Measurements from ENCODE around the gene TFAM.

Gene TFAM

DNA sequence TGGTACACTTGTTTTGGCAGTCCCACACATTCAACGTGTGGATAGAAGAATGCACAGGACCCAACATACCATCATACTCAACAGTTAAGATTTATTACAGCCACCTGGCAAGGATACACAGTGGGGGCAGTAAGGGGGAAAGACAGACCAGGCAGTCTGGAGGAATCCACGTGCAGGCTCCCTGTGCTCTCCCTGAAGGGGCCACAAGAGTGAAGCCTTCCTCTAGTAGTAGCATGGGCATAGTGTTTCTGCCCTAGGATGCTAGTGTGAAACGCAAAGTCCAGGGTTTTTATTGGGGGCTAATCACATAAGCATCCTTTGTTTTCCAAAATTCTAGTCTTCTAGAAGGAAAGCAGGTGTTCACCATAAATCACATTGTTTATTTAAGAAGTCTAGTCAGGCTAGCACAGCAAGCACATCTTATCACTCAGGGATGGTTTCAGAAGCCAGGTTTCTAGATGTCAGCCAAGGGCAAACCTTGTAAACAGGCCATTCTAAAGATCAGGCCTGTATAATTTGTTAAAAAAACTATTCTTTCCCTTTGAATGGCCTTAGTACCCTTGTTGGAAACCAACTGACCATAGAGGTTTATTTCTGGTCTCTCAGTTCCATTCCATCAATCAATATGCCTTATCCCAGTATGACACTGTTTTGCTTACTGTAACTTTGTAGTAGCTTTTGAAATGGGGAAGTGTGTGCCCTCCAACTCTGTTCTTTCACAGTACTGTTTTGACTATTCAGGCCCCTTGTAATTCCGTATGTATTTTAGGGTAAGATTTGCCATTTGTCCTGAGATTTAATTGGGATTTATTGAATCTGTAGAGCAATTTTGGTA is 12.4 kb upstream of the TFAM start:
- no peak overlapping the region for H3K27ac ChIP-seq
- TF ChIP-seq, protein P1, sequence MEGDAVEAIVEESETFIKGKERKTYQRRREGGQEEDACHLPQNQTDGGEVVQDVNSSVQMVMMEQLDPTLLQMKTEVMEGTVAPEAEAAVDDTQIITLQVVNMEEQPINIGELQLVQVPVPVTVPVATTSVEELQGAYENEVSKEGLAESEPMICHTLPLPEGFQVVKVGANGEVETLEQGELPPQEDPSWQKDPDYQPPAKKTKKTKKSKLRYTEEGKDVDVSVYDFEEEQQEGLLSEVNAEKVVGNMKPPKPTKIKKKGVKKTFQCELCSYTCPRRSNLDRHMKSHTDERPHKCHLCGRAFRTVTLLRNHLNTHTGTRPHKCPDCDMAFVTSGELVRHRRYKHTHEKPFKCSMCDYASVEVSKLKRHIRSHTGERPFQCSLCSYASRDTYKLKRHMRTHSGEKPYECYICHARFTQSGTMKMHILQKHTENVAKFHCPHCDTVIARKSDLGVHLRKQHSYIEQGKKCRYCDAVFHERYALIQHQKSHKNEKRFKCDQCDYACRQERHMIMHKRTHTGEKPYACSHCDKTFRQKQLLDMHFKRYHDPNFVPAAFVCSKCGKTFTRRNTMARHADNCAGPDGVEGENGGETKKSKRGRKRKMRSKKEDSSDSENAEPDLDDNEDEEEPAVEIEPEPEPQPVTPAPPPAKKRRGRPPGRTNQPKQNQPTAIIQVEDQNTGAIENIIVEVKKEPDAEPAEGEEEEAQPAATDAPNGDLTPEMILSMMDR (IDR thresholded peaks at IDR 0.05), result no peak
- TF ChIP-seq ZFX (IDR thresholded peaks at IDR 0.05; ENCODE audit: borderline replicate concordance), result no peak

DNA sequence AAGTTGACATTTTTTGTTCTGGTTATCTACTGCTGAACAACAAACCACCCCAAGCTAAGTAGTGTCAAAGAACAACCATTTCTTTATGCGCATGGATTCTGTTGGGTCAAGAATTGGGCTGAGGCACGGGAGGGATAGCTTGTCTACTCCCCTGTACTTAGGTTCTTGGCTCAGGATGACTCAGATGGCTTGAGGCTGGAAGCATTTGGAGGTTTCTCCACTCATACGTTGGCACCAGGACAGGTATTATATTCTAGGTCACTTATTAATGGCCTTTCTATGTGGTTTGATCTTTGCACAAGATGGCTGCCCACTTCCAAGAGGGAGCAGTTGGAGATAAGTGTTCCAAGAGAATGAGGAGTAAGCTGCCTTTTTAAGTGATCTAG is 11.8 kb upstream of the TFAM start:
- no peak overlapping the region for H3K27ac ChIP-seq
- TF ChIP-seq, protein P1 (IDR thresholded peaks at IDR 0.05), result no peak
- TF ChIP-seq ZFX (IDR thresholded peaks at IDR 0.05; ENCODE audit: borderline replicate concordance), result no peak

GRCh38 chr10:58382489-58382995 is 2.7 kb upstream of the TFAM start:
- H3K27ac ChIP-seq, result no peak overlapping the region
- TF ChIP-seq ZFX (IDR thresholded peaks at IDR 0.05; ENCODE audit: borderline replicate concordance), result no peak
- TF ChIP-seq, protein P1 (IDR thresholded peaks at IDR 0.05), result no peak

- TF ChIP-seq, protein P1 (IDR thresholded peaks at IDR 0.05), result no peak
- TF ChIP-seq ZFX (IDR thresholded peaks at IDR 0.05; ENCODE audit: borderline replicate concordance), result no peak
- peak overlapping the region; percentile 81 for H3K27ac ChIP-seq
Observed at GRCh38 chr10:58384095-58384494, 1.1 kb upstream of the TFAM start.

DNA sequence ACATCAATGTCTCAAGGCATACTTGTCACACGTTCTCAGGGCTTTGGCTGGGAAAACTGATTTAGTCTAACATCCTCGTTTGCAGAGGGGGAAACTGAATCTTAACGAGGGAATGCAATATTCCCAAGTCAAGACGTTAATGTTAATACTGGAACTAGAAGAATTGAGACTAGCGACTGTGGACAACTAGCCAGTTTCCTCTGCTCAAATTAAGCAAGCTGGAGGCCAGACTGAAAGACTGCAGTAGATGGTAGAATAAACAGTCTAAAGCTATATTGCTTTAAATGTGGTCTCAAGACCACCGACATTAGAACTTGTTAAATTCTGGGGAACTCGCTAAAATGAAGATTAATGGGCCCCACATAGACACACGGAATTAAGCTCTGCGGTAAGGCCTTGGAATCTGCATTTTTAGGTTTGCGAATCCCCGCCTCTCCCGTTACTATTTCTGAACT is 639 bp upstream of the TFAM start:
- TF ChIP-seq, protein P1 (IDR thresholded peaks at IDR 0.05), result no peak
- TF ChIP-seq ZFX (IDR thresholded peaks at IDR 0.05; ENCODE audit: borderline replicate concordance), result no peak
- H3K27ac ChIP-seq, result peak overlapping the region; percentile 81

DNA sequence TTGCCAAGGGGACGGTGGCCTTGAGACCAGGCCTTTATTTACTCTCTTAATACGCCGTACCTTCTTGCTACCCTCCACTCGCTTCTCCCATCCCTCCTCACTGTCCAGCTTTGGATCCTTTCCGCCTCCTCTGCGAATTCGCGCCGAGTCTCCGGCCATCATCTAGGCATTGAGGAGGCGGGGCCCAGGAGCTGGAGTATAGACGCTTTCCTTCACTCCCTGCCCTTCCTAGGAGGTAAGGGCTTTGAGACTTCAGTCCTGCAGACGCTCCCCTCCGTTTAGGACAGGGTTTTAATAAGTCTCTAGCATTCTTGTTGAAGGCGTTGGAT is 538 bp downstream of the TFAM start:
- peak overlapping the region; percentile 81 for H3K27ac ChIP-seq
- no peak for TF ChIP-seq ZFX (IDR thresholded peaks at IDR 0.05; ENCODE audit: borderline replicate concordance)
- TF ChIP-seq, protein P1 (IDR thresholded peaks at IDR 0.05), result no peak

- H3K27ac ChIP-seq, result no peak overlapping the region
- TF ChIP-seq, protein P1 (IDR thresholded peaks at IDR 0.05), result no peak
- TF ChIP-seq ZFX (IDR thresholded peaks at IDR 0.05; ENCODE audit: borderline replicate concordance), result no peak
Observed at GRCh38 chr10:58389024-58389423, 3.8 kb downstream of the TFAM start.

Data from 22Rv1 (cell line).